ENCODE results near the gene CCDC175. TPM values are rescaled to one million over a fixed set of nuclear protein-coding genes. Genes with fewer than 3 reads are reported as not detected.

The CCDC175 gene
- polyA plus RNA-seq (2012; ENCODE audit: insufficient read length, low read depth), result not detected

DNA sequence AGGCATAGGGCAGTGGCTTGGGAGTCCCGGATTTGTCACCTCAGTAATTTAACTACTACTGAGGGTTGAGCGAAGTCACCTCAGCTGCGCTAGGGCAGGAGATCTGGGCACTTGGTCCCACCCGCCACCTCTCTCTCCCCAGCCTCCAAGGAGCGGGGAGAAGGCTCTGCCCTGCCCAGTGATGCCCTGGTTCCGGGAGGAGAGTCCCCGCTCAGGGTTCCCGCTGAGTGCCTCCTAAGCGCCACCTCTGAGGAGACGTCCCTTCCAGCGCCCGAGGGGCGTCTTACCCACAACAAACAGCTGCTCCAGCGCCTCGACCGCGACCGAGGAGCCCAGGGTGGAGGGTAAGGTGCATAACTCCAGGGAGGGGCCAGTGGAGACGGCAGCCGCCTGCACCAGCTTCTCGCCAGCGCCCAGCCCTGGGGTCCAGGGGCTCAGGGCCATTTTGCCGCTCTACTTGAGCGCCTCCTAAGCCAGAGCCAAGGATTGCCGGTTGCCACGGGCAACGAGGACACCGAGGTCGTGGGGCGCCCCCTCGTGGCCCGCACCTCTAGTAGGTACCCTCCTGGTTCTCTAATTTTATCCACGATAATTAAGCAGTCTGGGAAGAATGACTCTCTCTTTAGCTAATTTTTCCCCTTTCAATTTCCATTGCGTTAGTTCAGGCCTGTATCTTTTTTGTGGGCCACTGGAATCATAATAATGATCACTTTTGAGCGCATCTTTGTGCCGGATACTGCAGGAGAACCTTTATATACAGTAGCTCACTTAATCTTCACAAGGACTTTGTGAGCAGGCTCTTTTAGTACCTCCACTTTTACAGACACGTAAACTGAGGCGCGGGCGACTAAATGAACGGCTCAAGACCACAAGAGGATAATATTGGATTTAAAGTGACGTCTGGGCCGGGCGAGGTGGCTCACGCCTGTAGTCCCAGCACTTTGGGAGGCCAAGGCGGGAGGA is at the start of gene CCDC175:
CCDC175 (minus strand) TSS at position 481 of the 963 bp plus-strand sequence; CDS start at position 444, 37 bp downstream.
- TF ChIP-seq SIN3A (IDR thresholded peaks at IDR 0.05; ENCODE audit: borderline replicate concordance, insufficient read depth, low read length) (no peak), TAF1 (IDR thresholded peaks at IDR 0.05; ENCODE audit: borderline replicate concordance, insufficient read depth, low read length) (no peak)
- TF ChIP-seq, protein P1, sequence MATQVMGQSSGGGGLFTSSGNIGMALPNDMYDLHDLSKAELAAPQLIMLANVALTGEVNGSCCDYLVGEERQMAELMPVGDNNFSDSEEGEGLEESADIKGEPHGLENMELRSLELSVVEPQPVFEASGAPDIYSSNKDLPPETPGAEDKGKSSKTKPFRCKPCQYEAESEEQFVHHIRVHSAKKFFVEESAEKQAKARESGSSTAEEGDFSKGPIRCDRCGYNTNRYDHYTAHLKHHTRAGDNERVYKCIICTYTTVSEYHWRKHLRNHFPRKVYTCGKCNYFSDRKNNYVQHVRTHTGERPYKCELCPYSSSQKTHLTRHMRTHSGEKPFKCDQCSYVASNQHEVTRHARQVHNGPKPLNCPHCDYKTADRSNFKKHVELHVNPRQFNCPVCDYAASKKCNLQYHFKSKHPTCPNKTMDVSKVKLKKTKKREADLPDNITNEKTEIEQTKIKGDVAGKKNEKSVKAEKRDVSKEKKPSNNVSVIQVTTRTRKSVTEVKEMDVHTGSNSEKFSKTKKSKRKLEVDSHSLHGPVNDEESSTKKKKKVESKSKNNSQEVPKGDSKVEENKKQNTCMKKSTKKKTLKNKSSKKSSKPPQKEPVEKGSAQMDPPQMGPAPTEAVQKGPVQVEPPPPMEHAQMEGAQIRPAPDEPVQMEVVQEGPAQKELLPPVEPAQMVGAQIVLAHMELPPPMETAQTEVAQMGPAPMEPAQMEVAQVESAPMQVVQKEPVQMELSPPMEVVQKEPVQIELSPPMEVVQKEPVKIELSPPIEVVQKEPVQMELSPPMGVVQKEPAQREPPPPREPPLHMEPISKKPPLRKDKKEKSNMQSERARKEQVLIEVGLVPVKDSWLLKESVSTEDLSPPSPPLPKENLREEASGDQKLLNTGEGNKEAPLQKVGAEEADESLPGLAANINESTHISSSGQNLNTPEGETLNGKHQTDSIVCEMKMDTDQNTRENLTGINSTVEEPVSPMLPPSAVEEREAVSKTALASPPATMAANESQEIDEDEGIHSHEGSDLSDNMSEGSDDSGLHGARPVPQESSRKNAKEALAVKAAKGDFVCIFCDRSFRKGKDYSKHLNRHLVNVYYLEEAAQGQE (IDR thresholded peaks at IDR 0.05; ENCODE audit: insufficient read depth in 1 of 2, low read depth in 2 of 2, low read length in 2 of 2), result no peak

DNA sequence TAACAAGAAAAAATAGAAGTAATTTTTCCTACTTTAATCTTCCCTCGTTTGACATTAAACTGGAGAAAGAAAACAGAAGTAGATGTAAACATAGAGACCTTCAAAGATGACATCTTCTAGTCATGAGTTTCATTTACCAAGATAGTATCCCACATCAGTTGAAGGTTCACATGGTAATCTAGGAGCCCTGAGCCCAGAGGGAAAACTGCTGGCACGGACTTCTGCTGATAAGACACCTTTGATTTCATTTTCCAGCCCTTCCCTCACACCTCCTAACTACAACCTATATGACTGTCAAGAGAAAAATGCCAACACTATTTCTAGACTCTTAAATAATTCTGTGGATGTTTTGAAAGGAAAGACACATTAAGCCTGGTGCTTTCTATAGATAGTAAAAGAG is 46.0 kb upstream of the CCDC175 start:
- no peak for TF ChIP-seq FOXP2 (optimal IDR thresholded peaks at IDR 0.05; ENCODE audit: borderline replicate concordance, extremely low read depth, extremely low read length, insufficient read depth)

DNA sequence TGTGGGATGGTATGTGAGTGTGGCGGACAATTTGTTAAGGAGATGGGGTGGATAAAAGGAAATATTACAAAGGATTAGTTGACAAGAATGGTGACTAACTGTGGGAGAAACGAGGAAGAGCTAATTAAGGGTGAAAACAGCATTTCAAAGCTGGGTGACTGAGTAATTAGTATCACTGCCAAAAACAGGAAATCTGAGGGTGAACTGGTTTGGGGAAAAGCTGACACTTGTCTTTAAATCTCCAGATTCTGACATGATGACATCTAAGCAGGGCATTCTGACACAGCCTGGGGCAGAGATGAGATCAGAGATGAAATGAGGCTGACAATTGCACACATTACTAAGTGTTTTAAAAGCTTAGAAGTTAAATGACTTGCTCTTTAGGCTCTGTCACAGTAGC is 42.4 kb upstream of the CCDC175 start:
- TF ChIP-seq POLR2AphosphoS5 (IDR thresholded peaks at IDR 0.05; ENCODE audit: low read depth, low read length) (no peak), TAF1 (IDR thresholded peaks at IDR 0.05; ENCODE audit: borderline replicate concordance, insufficient read depth, low read length) (no peak), SIN3A (IDR thresholded peaks at IDR 0.05; ENCODE audit: borderline replicate concordance, insufficient read depth, low read length) (no peak), FOXP2 (optimal IDR thresholded peaks at IDR 0.05; ENCODE audit: borderline replicate concordance, extremely low read depth, extremely low read length, insufficient read depth) (no peak)
- TF ChIP-seq, protein P1 (IDR thresholded peaks at IDR 0.05; ENCODE audit: insufficient read depth in 1 of 2, low read depth in 2 of 2, low read length in 2 of 2), result no peak

DNA sequence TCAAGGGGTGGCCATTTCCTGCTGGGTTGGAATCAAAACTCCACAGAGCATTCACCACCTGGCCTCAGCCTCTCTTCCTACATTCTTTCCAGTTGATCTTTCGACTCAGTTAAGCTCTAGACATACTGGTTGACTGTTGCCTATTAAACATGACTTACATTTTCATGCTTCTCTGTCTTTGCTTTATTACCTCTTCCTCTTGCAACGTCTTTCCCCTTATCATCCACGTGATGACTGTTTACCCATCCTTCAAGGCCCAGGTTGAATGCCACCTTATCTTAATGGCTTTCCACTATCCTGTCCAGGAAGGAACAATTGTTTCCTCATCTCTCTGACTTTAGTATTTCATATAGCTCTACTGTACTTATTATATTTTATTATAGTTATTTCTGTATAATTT is 24.4 kb upstream of the CCDC175 start:
- TF ChIP-seq SIN3A (IDR thresholded peaks at IDR 0.05; ENCODE audit: borderline replicate concordance, insufficient read depth, low read length) (no peak), FOXP2 (optimal IDR thresholded peaks at IDR 0.05; ENCODE audit: borderline replicate concordance, extremely low read depth, extremely low read length, insufficient read depth) (no peak), POLR2AphosphoS5 (IDR thresholded peaks at IDR 0.05; ENCODE audit: low read depth, low read length) (no peak), TAF1 (IDR thresholded peaks at IDR 0.05; ENCODE audit: borderline replicate concordance, insufficient read depth, low read length) (no peak)
- TF ChIP-seq, protein P1 (IDR thresholded peaks at IDR 0.05; ENCODE audit: insufficient read depth in 1 of 2, low read depth in 2 of 2, low read length in 2 of 2), result no peak

DNA sequence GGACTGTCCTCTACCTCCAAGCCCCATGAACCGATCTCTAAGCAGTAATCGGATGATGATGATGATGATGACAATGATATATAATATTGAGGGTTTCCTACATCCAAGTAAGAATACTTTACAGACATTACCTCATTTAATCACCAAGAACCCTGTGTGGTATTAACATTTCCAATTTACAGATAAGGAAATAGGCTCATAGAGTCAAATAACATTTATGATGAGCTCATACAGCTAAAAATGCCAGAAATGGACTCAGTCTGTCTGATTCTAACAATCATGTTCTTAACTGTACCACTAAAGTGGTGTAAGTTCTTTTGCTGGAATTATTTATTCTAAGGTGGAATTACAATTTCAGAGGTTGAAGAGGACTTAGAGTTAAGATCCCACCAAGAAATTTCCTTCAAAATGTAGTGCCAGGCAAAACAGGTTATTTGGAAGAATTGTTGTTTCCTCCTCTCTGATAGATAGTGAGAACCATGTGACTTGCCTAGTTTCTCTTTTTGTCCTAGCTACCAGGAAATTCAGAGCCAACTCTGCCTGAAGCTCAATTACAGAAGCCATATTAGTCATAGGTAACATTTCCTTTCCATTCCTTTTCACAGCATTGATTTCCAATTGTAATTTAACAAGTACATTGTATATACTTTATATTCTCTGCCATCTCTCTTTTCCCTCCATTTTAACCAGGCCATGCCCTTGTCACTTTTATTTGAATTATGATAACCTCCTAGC is 23.8 kb upstream of the CCDC175 start:
- TF ChIP-seq, protein P1 (IDR thresholded peaks at IDR 0.05; ENCODE audit: insufficient read depth in 1 of 2, low read depth in 2 of 2, low read length in 2 of 2), result no peak
- TF ChIP-seq TAF1 (IDR thresholded peaks at IDR 0.05; ENCODE audit: borderline replicate concordance, insufficient read depth, low read length) (no peak), FOXP2 (optimal IDR thresholded peaks at IDR 0.05; ENCODE audit: borderline replicate concordance, extremely low read depth, extremely low read length, insufficient read depth) (no peak), SIN3A (IDR thresholded peaks at IDR 0.05; ENCODE audit: borderline replicate concordance, insufficient read depth, low read length) (no peak), POLR2AphosphoS5 (IDR thresholded peaks at IDR 0.05; ENCODE audit: low read depth, low read length) (no peak)
